ENCODE data around the gene SUPT3H.

Gene SUPT3H

DNA sequence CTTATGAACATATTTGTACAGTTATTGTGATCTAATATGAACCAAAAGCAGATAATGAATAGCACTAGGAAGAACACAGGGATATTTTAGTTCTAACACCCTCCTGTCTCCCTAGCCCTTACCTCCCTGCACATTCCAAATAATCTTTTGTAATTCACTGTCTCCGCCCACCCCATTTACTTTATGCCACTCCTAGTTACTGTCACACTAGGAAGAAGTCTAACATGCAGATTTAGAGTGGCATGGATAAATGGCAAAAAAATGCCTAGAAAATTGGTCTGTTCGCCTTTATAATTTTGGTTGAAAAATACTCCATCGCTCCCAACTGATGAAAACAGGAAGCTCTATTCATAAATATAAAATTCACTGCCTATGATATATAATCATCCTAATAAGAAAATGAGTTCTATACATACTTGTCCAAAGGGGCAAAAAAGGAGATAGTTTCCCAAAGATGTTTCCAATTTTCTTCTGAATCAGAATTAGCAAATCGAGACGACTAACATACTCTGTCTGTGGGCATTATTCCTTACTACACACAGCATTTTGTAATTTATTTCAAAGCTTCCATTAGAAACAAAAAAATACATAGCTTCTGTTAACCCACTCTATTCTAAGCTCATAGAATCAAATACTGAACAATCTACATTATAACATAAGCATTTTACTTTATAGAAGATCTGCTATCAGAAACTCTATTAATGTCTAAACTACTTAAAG lies 50.9 kb downstream of the SUPT3H start:
- no peaks in the 10 kb centered on the region for H3K9me3 ChIP-seq (ENCODE audit: severe bottlenecking)
- DNase-seq, result no peak
- TF ChIP-seq, protein P1, sequence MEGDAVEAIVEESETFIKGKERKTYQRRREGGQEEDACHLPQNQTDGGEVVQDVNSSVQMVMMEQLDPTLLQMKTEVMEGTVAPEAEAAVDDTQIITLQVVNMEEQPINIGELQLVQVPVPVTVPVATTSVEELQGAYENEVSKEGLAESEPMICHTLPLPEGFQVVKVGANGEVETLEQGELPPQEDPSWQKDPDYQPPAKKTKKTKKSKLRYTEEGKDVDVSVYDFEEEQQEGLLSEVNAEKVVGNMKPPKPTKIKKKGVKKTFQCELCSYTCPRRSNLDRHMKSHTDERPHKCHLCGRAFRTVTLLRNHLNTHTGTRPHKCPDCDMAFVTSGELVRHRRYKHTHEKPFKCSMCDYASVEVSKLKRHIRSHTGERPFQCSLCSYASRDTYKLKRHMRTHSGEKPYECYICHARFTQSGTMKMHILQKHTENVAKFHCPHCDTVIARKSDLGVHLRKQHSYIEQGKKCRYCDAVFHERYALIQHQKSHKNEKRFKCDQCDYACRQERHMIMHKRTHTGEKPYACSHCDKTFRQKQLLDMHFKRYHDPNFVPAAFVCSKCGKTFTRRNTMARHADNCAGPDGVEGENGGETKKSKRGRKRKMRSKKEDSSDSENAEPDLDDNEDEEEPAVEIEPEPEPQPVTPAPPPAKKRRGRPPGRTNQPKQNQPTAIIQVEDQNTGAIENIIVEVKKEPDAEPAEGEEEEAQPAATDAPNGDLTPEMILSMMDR (IDR thresholded peaks at IDR 0.05; ENCODE audit: low read depth, low read length), result no peak
- no peaks in the 10 kb centered on the region for H3K27me3 ChIP-seq (ENCODE audit: insufficient read depth, low read depth, severe bottlenecking)
- no peak overlapping the region for H3K27ac ChIP-seq
- no peak overlapping the region for H3K4me3 ChIP-seq (ENCODE audit: low read depth, low read length)
- no peaks in the 10 kb centered on the region for H3K36me3 ChIP-seq

DNA sequence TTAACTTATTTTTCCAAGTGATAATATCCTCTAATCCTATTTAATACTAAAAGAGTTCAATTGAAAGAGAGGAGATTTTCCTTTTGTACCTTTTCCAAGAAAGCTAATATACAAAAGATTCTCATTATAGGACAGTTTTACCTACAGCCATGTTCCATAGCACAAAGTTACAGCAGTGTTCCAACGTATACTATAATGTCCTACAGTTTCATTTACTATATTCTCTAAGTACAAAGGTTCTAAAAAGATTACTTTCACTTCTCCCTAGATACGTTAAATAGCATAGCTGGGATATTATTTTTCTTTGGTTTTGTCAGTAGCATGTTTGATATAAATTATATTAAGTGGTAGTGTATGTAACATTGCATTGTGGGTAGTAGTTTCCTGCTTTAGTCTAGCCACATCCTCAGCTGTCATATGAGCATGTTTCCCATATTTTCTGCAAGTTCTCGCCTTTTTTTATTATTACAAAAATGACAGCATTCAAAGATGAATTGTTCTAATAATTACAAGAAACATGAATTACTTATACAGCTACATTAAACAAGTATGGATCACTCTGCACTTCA lies 54.0 kb downstream of the SUPT3H start:
- no peak overlapping the region for H3K27ac ChIP-seq
- no peaks in the 10 kb centered on the region for H3K36me3 ChIP-seq
- TF ChIP-seq, protein P1 (IDR thresholded peaks at IDR 0.05; ENCODE audit: low read depth, low read length), result no peak
- H3K4me3 ChIP-seq (ENCODE audit: low read depth, low read length), result no peak overlapping the region
- no peak for DNase-seq
- H3K27me3 ChIP-seq (ENCODE audit: insufficient read depth, low read depth, severe bottlenecking), result no peaks in the 10 kb centered on the region
- no peaks in the 10 kb centered on the region for H3K9me3 ChIP-seq (ENCODE audit: severe bottlenecking)

DNA sequence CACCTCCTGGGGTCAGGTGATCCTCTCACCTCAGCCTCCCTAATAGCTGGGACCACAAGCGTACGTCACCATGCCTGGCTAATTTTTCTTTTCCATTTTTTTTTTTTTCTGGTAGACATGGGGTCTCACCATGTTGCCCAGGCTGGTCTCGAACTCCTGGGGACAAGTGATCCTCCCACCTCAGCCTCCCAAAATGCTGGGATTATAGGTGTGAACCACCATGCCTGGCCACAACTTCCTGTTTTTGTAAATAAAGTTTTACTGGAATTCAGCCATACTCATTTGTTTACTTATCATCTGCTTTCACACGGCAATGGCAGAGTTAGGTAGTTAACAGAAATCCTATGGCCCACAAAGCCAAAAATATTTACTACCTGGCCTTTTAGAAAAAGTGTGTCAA lies 57.4 kb downstream of the SUPT3H start:
- Histone ChIP-seq H3K27me3 (ENCODE audit: insufficient read depth, low read depth, severe bottlenecking) (no peaks in the 10 kb centered on the region), H3K27ac (no peak overlapping the region), H3K36me3 (no peaks in the 10 kb centered on the region), H3K9me3 (ENCODE audit: severe bottlenecking) (no peaks in the 10 kb centered on the region), H3K4me3 (ENCODE audit: low read depth, low read length) (no peak overlapping the region)
- TF ChIP-seq, protein P1 (IDR thresholded peaks at IDR 0.05; ENCODE audit: low read depth, low read length), result no peak
- no peak for DNase-seq

DNA sequence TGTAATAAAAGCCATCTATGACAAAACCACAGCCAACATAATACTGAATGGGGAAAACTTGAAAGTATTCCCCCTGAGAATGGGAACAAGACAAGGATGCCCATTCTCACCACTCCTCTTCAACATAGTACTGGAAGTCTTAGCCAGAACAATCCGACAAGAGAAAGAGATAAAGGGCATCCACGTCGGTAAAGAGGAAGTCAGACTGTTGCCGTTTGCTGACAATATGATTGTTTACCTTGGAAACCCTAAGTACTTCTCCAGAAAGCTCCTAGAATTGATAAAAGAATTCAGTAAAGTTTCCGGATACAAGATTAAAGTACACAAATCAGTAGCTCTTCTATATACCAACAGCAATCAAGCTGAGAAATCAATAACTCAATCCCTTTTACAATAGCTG lies 63.6 kb downstream of the SUPT3H start:
- no peak for DNase-seq
- Histone ChIP-seq H3K36me3 (no peaks in the 10 kb centered on the region), H3K27ac (no peak overlapping the region), H3K27me3 (ENCODE audit: insufficient read depth, low read depth, severe bottlenecking) (no peaks in the 10 kb centered on the region), H3K4me3 (ENCODE audit: low read depth, low read length) (no peak overlapping the region), H3K9me3 (ENCODE audit: severe bottlenecking) (no peaks in the 10 kb centered on the region)
- TF ChIP-seq, protein P1 (IDR thresholded peaks at IDR 0.05; ENCODE audit: low read depth, low read length), result no peak

DNA sequence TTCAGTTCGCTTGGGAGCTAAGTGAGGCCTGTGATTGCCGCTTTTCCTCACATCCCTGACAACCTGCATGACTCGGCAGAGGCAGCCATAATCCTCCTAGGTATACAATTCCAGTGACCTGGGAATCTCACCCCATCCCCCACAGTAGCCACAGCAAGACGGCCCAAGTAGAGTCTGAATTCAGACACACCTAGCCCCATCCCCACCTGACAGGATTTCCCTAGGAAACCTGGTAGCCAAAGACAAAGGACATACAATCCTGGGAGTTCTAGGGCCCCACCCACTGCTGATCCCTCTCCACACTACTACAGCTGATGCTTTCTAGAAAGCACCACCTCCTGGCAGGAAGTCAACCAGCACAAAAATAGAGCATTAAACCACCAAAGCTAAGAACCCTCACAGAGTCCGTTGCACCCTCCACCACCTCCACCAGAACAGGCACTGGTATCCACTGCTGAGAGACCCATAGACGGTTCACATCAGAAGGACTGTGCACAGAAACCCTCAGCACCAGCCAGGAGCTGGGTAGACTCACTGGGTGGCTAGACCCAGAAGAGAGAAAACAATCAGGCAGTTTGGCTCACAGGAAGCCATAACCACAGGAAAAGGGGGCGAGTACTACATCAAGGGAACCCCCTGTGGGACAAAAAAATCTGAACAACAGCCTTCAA lies 67.5 kb downstream of the SUPT3H start:
- H3K36me3 ChIP-seq, result no peaks in the 10 kb centered on the region
- no peak for DNase-seq
- H3K27ac ChIP-seq, result no peak overlapping the region
- H3K4me3 ChIP-seq (ENCODE audit: low read depth, low read length), result no peak overlapping the region
- TF ChIP-seq, protein P1 (IDR thresholded peaks at IDR 0.05; ENCODE audit: low read depth, low read length), result no peak
- H3K9me3 ChIP-seq (ENCODE audit: severe bottlenecking), result no peaks in the 10 kb centered on the region
- H3K27me3 ChIP-seq (ENCODE audit: insufficient read depth, low read depth, severe bottlenecking), result no peaks in the 10 kb centered on the region

Measured in WERI-Rb-1 (cell line).